Ovary (tissue), 3 donors: ENCODE data around the gene AMBP.

Experiments
- CTCF ChIP-seq, 3 donors: fragments of 450-650 bp in 2 of 3; fragments of 200-600 bp in 1 of 3; IDR thresholded peaks; one replicate each; pipeline versions ENCODE4 v1.5.1 to v1.8.0; 2016 to 2022; ENCODE audit warnings: antibody characterized with exemption in 3 of 3, mild to moderate bottlenecking in 1 of 3
- EP300 ChIP-seq: sonication (generic); formaldehyde crosslinking; IDR thresholded peaks from one replicate; pipeline ENCODE4 v1.6.1; 2017; ENCODE audit warnings: antibody characterized with exemption
- donor health status: DM: no; HTN: no; CAD: no.

GRCh38 chr9:114096866-114097612 is 18.9 kb upstream of the AMBP start:
- TF ChIP-seq CTCF (IDR thresholded peaks at IDR 0.05): no peak
- TF ChIP-seq EP300: no peak
